VCaP (cell line): Measurements from ENCODE around the gene DRAM2.

Source experiments
- H3K27ac ChIP-seq: fragments of 450-650 bp; 2 replicates; pipeline ENCODE4 v1.5.1; 2017
- TF ChIP-seq, protein P1 (sequence below): fragments of 450-650 bp; conservative IDR thresholded peaks from 2 replicates; pipeline ENCODE4 v1.5.1; 2017; ENCODE audit warnings: mild to moderate bottlenecking, moderate library complexity

DRAM2 gene

DNA sequence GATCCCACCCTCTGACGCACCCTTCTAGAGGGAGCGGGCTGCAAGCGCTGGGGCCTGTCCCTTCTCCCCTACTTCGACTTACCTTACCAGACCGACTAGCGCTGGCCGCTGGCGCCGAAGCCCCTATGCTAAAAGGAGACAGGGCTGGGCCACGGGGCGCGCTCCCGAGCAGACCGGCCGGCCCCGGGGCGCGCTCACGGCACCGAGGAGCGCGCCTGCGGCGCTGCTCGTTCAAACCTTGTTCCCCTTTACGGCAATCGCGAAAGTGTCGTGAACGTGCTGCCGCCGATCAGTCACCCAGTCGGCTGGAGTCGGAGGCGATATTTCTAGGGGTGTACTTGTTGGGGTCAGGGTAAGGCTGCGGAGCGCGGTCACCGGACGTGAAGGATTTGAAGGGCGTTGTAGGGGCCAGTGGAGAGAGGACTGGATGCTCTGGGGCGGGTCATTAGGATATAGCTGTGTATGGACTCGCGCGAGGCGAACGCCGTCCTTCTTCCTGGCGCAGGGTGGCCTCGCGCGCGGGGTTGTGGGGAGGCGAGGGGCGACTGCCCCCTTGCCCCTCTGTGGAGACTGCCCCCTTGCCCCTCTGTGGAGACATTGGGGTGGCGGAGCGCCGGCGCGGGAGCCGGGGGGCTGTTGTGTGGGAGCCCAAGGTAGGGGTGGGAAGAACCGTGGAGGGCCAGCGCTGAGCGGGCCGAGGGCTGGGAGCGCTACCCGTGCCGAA lies at the start of gene DRAM2, which contains the start of gene CEPT1:
TSS of gene DRAM2 (minus strand) at position 138 of the 724 bp plus-strand sequence. CDS start 8,539 bp downstream, outside the sequence.
TSS of gene CEPT1 (plus strand) at position 268 of the 724 bp plus-strand sequence. CDS start 7,492 bp downstream, outside the sequence.
- H3K27ac ChIP-seq = peak within 1 kb of the TSS; percentile 91
- TF ChIP-seq, protein P1, sequence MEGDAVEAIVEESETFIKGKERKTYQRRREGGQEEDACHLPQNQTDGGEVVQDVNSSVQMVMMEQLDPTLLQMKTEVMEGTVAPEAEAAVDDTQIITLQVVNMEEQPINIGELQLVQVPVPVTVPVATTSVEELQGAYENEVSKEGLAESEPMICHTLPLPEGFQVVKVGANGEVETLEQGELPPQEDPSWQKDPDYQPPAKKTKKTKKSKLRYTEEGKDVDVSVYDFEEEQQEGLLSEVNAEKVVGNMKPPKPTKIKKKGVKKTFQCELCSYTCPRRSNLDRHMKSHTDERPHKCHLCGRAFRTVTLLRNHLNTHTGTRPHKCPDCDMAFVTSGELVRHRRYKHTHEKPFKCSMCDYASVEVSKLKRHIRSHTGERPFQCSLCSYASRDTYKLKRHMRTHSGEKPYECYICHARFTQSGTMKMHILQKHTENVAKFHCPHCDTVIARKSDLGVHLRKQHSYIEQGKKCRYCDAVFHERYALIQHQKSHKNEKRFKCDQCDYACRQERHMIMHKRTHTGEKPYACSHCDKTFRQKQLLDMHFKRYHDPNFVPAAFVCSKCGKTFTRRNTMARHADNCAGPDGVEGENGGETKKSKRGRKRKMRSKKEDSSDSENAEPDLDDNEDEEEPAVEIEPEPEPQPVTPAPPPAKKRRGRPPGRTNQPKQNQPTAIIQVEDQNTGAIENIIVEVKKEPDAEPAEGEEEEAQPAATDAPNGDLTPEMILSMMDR = no peak

DNA sequence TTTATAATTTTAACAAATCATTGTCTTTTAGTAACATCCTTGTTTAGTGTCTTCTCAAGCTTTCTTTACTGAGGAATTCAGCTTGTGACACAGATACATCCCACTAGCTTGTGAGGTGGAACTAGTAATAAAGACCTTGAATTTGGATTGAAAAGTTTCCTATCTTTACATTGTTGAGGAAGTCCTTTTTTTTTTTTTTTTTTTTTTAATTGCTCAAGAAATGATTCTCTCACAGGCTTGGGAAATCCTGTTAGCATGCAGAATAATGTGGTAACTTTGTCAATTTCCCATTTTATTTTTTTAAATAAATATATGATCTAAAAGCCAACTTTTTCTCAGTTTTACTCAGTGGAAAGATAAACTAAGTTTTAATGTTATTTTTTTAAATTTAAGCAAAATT lies 44.8 kb upstream of the DRAM2 start:
- TF ChIP-seq, protein P1 = no peak
- H3K27ac ChIP-seq = no peak overlapping the region

DNA sequence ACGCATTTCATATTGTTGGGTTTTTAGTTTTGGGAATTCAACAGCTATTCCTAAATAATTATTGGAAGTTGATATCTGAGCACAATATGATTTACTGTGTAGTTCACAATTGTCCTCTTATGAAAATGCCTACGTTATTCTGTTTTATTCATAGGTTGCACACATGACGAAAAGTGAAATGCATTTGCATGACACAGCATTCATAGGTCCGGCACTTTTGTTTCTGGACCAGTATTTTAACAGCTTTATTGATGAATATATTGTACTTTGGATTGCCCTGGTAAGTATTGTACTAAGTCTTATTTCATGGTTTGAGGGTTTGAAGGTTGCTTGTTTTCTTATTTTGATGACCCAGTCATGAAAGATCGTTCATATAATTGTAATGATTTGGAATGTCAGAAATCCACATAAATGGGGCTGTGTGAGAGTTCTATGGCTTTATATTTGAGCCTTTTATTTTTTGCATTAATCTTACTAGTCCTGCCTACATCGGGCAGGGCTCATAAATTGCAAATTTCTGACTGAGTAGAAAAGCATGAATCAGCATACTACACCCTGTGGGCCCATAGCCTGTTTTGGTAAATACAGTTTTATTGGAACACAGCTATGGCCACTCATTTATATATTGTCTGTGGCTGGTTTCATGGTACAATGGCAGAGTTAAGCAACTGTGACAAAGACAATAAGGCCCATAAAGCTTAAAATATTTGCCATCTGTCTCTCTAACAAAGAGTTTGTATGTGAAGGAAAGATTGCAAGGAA lies 43.6 kb upstream of the DRAM2 start:
- TF ChIP-seq, protein P1 = no peak
- H3K27ac ChIP-seq = no peak overlapping the region

DNA sequence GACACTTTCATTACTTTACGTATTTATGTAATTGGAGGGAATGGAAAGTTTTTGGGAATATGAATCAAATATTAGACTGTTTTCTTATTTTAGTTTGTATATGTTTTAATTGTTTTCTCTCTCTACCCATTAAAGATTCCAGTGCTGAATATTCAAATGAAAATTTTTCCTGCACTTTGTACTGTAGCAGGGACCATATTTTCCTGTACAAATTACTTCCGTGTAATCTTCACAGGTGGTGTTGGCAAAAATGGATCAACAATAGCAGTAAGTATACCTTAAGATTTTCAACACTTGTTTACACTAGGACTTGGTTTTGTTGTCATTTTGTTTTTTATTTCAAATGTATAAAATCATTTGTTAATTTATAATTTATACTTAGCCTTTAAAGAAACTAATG lies 42.2 kb upstream of the DRAM2 start:
- TF ChIP-seq, protein P1 = no peak
- H3K27ac ChIP-seq = no peak overlapping the region

DNA sequence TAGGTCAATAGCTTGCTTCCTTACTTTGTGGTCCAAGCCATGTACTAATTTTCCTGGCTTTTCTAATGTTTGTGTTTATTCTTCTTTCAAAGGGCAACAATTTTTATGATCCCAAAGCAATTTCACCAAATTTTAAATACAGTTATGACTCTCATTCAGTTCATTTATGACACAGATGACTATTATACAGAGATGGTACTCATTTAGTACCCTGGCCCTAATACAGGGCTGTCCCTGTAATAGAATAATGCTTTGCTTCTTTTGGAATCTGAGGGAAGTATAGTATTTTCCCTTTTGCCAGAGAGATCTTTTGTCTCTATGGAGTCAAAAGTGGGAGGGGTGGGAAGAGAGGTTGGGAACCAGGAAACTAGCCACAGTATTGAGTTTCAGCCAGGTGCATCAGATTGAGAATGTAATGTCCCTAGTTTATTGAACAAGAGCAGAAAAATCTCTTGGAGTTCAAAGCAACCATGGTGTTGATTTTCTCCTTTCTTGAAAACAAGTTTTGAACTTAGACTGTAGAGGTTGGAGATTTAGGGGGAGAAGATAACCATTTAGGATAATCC lies 40.2 kb upstream of the DRAM2 start:
- no peak overlapping the region for H3K27ac ChIP-seq
- TF ChIP-seq, protein P1 = no peak

DNA sequence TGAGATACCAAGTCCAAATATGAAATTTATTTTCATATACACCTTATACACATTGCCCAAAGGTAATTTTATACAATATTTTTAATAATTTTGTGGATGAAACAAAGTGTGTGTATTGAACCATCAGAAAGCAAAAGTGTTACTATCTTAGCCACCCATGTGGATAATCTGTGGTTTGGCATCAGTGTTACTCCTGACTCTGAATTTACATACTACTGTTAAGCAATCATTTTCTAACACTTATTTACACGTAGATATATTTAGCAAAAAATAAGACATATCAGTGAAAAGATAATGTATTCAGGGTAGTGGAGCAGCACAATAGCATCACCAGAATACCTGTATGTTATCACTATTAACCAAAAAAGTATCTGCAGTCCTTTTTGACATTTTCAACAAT lies 36.8 kb upstream of the DRAM2 start:
- H3K27ac ChIP-seq = no peak overlapping the region
- TF ChIP-seq, protein P1 = no peak

DNA sequence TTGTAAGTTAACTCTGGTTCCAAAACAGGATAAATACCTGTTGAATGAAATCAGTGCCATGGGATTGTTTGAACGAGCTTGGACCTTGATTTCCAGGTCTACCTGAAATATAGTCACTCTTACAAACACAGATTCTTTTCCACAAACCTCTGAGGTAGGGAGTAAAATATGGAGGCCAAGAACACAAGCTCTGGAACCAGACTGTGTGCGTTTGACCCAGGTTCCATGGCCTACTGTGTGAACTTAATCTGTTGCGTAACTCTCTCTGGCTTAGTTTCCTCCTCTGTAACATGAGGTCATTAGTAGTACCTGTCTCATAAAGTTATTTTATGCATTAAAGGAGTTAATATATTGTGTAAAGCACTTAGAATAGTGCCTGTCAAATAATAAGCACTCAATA lies 35.5 kb upstream of the DRAM2 start:
- H3K27ac ChIP-seq = no peak overlapping the region
- TF ChIP-seq, protein P1 = no peak
